OCI-LY7 (cell line): Measurements from ENCODE around the gene SPON1. TPM values are rescaled to one million over a fixed set of nuclear protein-coding genes. Genes with fewer than 3 reads are reported as not detected.

Experiments
- BruUV-seq: library from RNA; stranded (reverse); fragments of 400-500 nt; replicated peaks from 2 replicates; lab custom pipeline; 2021; lab: Mats Ljungman, UMichigan
- CTCF ChIA-PET: fragments of 300-600 bp; sonication (Branson Sonifier 250); formaldehyde crosslinking; loops from one replicate; lab custom pipeline; 2022; ENCODE audit warnings: antibody characterized with exemption; ENCODE audit not compliant: unreplicated experiment; lab: Charles Lee
- POLR2A ChIA-PET: fragments of 300-600 bp; sonication (Branson Sonifier 250); formaldehyde crosslinking; loops from one replicate; lab custom pipeline; 2022; ENCODE audit warnings: antibody characterized with exemption; lab: Charles Lee
- DNase-seq: peaks from one replicate; pipeline ENCODE4 v3.0.0-alpha.2; 2015; ENCODE audit warnings: low spot score
- H2AFZ ChIP-seq: fragments of 200-600 bp; sonication (generic), shearing (Covaris generic); 2 replicates; pipeline ENCODE4 v1.6.1; 2014; ENCODE audit warnings: mild to moderate bottlenecking, antibody characterized with exemption, low read length, moderate library complexity
- H3K27ac ChIP-seq: fragments of 200-600 bp; sonication (generic); 2 replicates; pipeline ENCODE4 v1.5.1; 2014; ENCODE audit warnings: mixed run types, low read depth, mild to moderate bottlenecking, moderate library complexity, low read length, inconsistent platforms; ENCODE audit not compliant: poor library complexity, severe bottlenecking
- H3K36me3 ChIP-seq: fragments of 200-600 bp; sonication (generic); 2 replicates; pipeline ENCODE4 v1.6.1; 2014; ENCODE audit warnings: mild to moderate bottlenecking, antibody characterized with exemption, low read length, moderate library complexity, mixed read lengths; ENCODE audit not compliant: insufficient read depth
- H3K4me1 ChIP-seq: fragments of 200-600 bp; sonication (generic); 2 replicates; pipeline ENCODE4 v1.5.1; 2014; ENCODE audit warnings: mild to moderate bottlenecking, low read length; ENCODE audit not compliant: insufficient read depth, poor library complexity, severe bottlenecking
- H3K4me2 ChIP-seq: fragments of 200-600 bp; sonication (generic); 2 replicates; pipeline ENCODE4 v1.6.1; 2014; ENCODE audit warnings: mild to moderate bottlenecking, low read length
- H3K4me3 ChIP-seq: fragments of 200-600 bp; sonication (generic); 2 replicates; pipeline ENCODE4 v1.5.1; 2014; ENCODE audit warnings: mild to moderate bottlenecking, low read depth, low read length; ENCODE audit not compliant: poor library complexity, severe bottlenecking
- H3K79me2 ChIP-seq: fragments of 200-600 bp; sonication (generic); 2 replicates; pipeline ENCODE4 v1.6.1; 2016; ENCODE audit warnings: low read depth, mild to moderate bottlenecking, low read length, moderate library complexity, mixed read lengths; ENCODE audit not compliant: insufficient read depth
- H3K9me2 ChIP-seq: fragments of 200-600 bp; sonication (generic); 2 replicates; pipeline ENCODE4 v1.6.1; 2016; ENCODE audit warnings: mild to moderate bottlenecking, low read length, mixed read lengths; ENCODE audit not compliant: insufficient read depth
- H3K9me3 ChIP-seq: fragments of 200-600 bp; sonication (generic); 2 replicates; pipeline ENCODE4 v1.6.1; 2014; ENCODE audit warnings: mild to moderate bottlenecking, mixed run types, low read length, mixed read lengths
- H4K20me1 ChIP-seq: fragments of 200-600 bp; sonication (generic); 2 replicates; pipeline ENCODE4 v1.6.1; 2014; ENCODE audit warnings: mild to moderate bottlenecking, antibody characterized with exemption, low read length, moderate library complexity, mixed read lengths; ENCODE audit not compliant: insufficient read depth
- CTCF ChIP-seq: fragments of 200-600 bp; sonication (generic); conservative IDR thresholded peaks from 2 replicates; pipeline ENCODE4 v1.5.1; 2014; ENCODE audit warnings: mild to moderate bottlenecking, antibody characterized with exemption, low read length, moderate library complexity, mixed read lengths
- EZH2phosphoT487 ChIP-seq: fragments of 200-600 bp; sonication (generic); IDR thresholded peaks from 2 replicates; pipeline ENCODE4 v1.6.1; 2018; ENCODE audit warnings: low read depth, borderline replicate concordance, mild to moderate bottlenecking, mixed run types, antibody characterized with exemption, low read length, moderate library complexity, mixed read lengths
- intact Hi-C: fragments of 100-400 bp; cut with micrococcal nuclease; formaldehyde crosslinking; loops from one replicate; pipeline ENCODE4 v1.10.0; 2022; ENCODE audit not compliant: unreplicated experiment
- total RNA-seq, 2 experiments: library from RNA; depleted of rRNA in 1 of 2; stranded (reverse); fragments of >200 nt in 1 of 2; shearing (Covaris generic) in 1 of 2; gene quantifications; 2 replicates each; pipeline ENCODE4 v1.2.3, GENCODE V29; 2014 to 2022

The SPON1 gene
- total RNA-seq, 2 experiments from 2014 or later: 0.38 TPM; not detected in 1

GRCh38 chr11:13926981-13927380 is 35.5 kb upstream of the SPON1 start:
- TF ChIP-seq EZH2phosphoT487 (no peak), CTCF (no peak)
- no peak for DNase-seq
- no peak overlapping the region for H3K4me2 ChIP-seq
- no peaks in the 10 kb centered on the region for H3K36me3 ChIP-seq
- no peaks in the 10 kb centered on the region for H3K9me2 ChIP-seq
- no peaks in the 10 kb centered on the region for H3K79me2 ChIP-seq
- POLR2A ChIA-PET: interaction anchor here (0.6 to 4.6 kb wide), 8 partner anchors 10 to 1220 kb away, joined by 3 to 27 read pairs (median 4); no protein-coding TSS in a partner anchor
- no peaks in the 10 kb centered on the region; the same call in 1 of the 2 replicates for H3K9me3 ChIP-seq
- no peak overlapping the region for H3K27ac ChIP-seq
- CTCF ChIA-PET: no interaction called here
- intact Hi-C loops: loop anchor here (10.0 kb wide), 1 partner anchor 262 kb away; the partner anchor contains the start of gene FAR1
- peaks cover 94% of the 10 kb centered on the region for H3K4me1 ChIP-seq
- no peaks in the 10 kb centered on the region for H4K20me1 ChIP-seq
- no peak overlapping the region for H3K4me3 ChIP-seq
- H2AFZ ChIP-seq: no peak overlapping the region
- BruUV-seq: no TSS peak

- Histone ChIP-seq H3K4me1 (peaks cover 89% of the 10 kb centered on the region), H4K20me1 (no peaks in the 10 kb centered on the region), H3K4me2 (no peak overlapping the region), H3K9me3 (no peaks in the 10 kb centered on the region; the same call in 1 of the 2 replicates), H3K27ac (no peak overlapping the region), H3K36me3 (no peaks in the 10 kb centered on the region), H2AFZ (no peak overlapping the region), H3K79me2 (no peaks in the 10 kb centered on the region), H3K4me3 (no peak overlapping the region), H3K9me2 (no peaks in the 10 kb centered on the region)
- no peak for DNase-seq
- intact Hi-C loops: loop anchor here (10.0 kb wide), 1 partner anchor 263 kb away; the partner anchor contains the start of gene FAR1
- no TSS peak for BruUV-seq
- POLR2A ChIA-PET: interaction anchor here (0.6 to 3.7 kb wide), 4 partner anchors 10 to 253 kb away, joined by 3 to 19 read pairs (median 6); no protein-coding TSS in a partner anchor
- CTCF ChIA-PET: no interaction called here
- TF ChIP-seq CTCF (no peak), EZH2phosphoT487 (no peak)
These were observed 35.0 kb upstream of the SPON1 start for GRCh38 chr11:13927481-13927880.

DNA sequence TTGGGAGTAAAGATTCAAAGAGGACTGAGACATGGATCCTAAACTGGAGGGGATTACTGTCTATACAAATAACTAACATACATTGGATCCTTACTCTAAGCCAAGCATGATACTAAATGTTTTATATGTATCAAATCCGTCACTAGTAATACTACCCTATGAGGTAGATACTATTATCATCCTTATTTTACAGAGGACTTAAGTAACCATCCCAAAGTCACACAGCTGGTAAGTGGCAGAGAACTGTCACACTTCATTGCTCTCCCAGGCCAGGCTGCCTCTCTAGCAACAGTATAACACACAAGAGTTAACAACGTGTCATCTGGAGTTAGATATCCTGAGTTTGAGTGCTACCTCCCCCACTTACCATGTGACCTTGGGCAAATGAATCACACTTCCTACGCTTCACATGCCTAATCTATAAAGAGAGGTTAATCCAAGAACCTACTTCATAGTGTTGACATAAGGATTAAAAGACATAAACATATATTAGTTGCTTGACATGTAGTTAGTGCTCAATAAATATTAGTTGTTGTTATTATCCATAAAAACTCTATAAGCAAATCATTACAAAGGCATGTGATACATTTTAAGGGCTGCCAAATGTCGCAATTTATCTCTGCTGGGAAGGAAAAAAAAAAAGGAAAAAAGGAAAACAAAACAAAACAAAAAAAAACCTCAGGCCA is 33.8 kb upstream of the SPON1 start:
- peaks cover 77% of the 10 kb centered on the region for H3K4me1 ChIP-seq
- TF ChIP-seq EZH2phosphoT487 (no peak), CTCF (no peak)
- peak overlapping the region; percentile 40 for H3K27ac ChIP-seq
- H3K9me2 ChIP-seq: no peaks in the 10 kb centered on the region
- no peaks in the 10 kb centered on the region for H4K20me1 ChIP-seq
- BruUV-seq: no TSS peak
- no peaks in the 10 kb centered on the region for H3K36me3 ChIP-seq
- peak overlapping the region; percentile 71; the same call in 1 of the 2 replicates for H2AFZ ChIP-seq
- no peaks in the 10 kb centered on the region for H3K79me2 ChIP-seq
- ChIA-PET CTCF (no interaction called here), POLR2A (interaction anchor here (0.7 kb wide), 1 partner anchor 28 kb away, joined by 4 read pairs; no protein-coding TSS in a partner anchor)
- peak overlapping the region; percentile 33 for H3K4me2 ChIP-seq
- H3K9me3 ChIP-seq: no peaks in the 10 kb centered on the region; the same call in 1 of the 2 replicates
- intact Hi-C loops: loop anchor here (10.0 kb wide), 1 partner anchor 264 kb away; the partner anchor contains the start of gene FAR1
- no peak overlapping the region for H3K4me3 ChIP-seq
- peak; percentile 84 for DNase-seq
